GM18505 (cell line): ENCODE measurements around the gene FOXA2.
"Not testable (repeated sequence)": the region's sequence is repeated elsewhere in the genome, so short reads cannot be mapped to it uniquely, and the experiment has no call there.

Experiments used
- ATAC-seq: cut with Tn5 transposase; IDR thresholded peaks from one replicate; pipeline ENCODE4 v1.9.1; 2021; ENCODE audit not compliant: unreplicated experiment
- POLR2A ChIP-seq: IDR thresholded peaks from 4 replicates; pipeline ENCODE4 v1.6.1; 2011; ENCODE audit warnings: borderline replicate concordance; ENCODE audit not compliant: insufficient read depth, insufficient read length; ENCODE audit errors: extremely low read depth

The FOXA2 gene

GRCh38 chr20:22566876-22567658 is 17.3 kb downstream of the FOXA2 start:
- no peak for ATAC-seq
- TF ChIP-seq POLR2A: no peak

GRCh38 chr20:22563062-22563965 is 21.1 kb downstream of the FOXA2 start:
- no peak for ATAC-seq
- no peak for TF ChIP-seq POLR2A

- no peak for TF ChIP-seq POLR2A
- ATAC-seq: no peak
Measured at GRCh38 chr20:22562620-22563019, 21.8 kb downstream of the FOXA2 start.

GRCh38 chr20:22561965-22562577 is 22.3 kb downstream of the FOXA2 start:
- TF ChIP-seq POLR2A: no peak
- no peak for ATAC-seq

- no peak for TF ChIP-seq POLR2A
- ATAC-seq: no peak
Measured at GRCh38 chr20:22560817-22561216, 23.6 kb downstream of the FOXA2 start.

GRCh38 chr20:22559711-22560318 is 24.6 kb downstream of the FOXA2 start:
- ATAC-seq: no peak
- TF ChIP-seq POLR2A: no peak

GRCh38 chr20:22557403-22558276 is 26.7 kb downstream of the FOXA2 start:
- no peak for TF ChIP-seq POLR2A
- no peak for ATAC-seq

- ATAC-seq: no peak
- no peak for TF ChIP-seq POLR2A
Measured at GRCh38 chr20:22556565-22557056, 27.8 kb downstream of the FOXA2 start.

- ATAC-seq: no peak
- no peak for TF ChIP-seq POLR2A
Measured at GRCh38 chr20:22555791-22556564, 28.4 kb downstream of the FOXA2 start.

- ATAC-seq: no peak
- TF ChIP-seq POLR2A: no peak
Measured at GRCh38 chr20:22554391-22554790, 30.0 kb downstream of the FOXA2 start.

GRCh38 chr20:22550514-22550913 is 33.9 kb downstream of the FOXA2 start:
- not testable (repeated sequence) for ATAC-seq
